Peyer's patch (tissue), 4 donors: ENCODE data around the gene ASB2. TPM values are rescaled to one million over a fixed set of nuclear protein-coding genes. Genes with fewer than 3 reads are reported as not detected.
A peak's percentile ranks its signal among the peaks of the same experiment; 100 is the strongest.

ENCODE experiments used
- DNase-seq, 3 donors: peaks; one replicate each; pipeline ENCODE4 v3.0.0-alpha.2; 2017 to 2019
- H3K27ac ChIP-seq, 4 donors: fragments of 200-600 bp; sonication (generic); one replicate each; pipeline ENCODE4 v1.5.1; 2016 to 2019
- H3K27me3 ChIP-seq, 2 donors: fragments of 200-600 bp; sonication (generic); one replicate each; pipeline ENCODE4 v1.5.1; 2019
- H3K36me3 ChIP-seq, 3 donors: fragments of 200-600 bp; sonication (generic); one replicate each; pipeline ENCODE4 v1.5.1; 2016 to 2019
- H3K4me1 ChIP-seq, 4 donors: fragments of 200-600 bp; sonication (generic); one replicate each; pipeline ENCODE4 v1.5.1; 2016 to 2019
- H3K4me3 ChIP-seq, 4 donors: fragments of 200-600 bp; sonication (generic); 1 replicate in 3 of 4; 2 replicates in 1 of 4; pipeline ENCODE4 v1.5.1; 2016 to 2019; ENCODE audit warnings: mild to moderate bottlenecking in 1 of 4
- H3K9me3 ChIP-seq, 4 donors: fragments of 200-600 bp; sonication (generic); one replicate each; pipeline ENCODE4 v1.5.1; 2016 to 2019; ENCODE audit warnings: mild to moderate bottlenecking in 1 of 4
- CTCF ChIP-seq, 6 experiments: fragments of 450-650 bp in 4 of 6; fragments of 200-600 bp in 2 of 6; sonication (generic) in 1 of 6; IDR thresholded peaks; one replicate each; pipeline ENCODE4 v1.5.1; 2017 to 2019; ENCODE audit warnings: antibody characterized with exemption in 6 of 6, mild to moderate bottlenecking in 3 of 6, moderate library complexity in 1 of 6
- POLR2A ChIP-seq, 2 donors: fragments of 450-650 bp; IDR thresholded peaks; one replicate each; pipeline ENCODE4 v1.5.1; 2017; ENCODE audit warnings: antibody characterized with exemption in 2 of 2, mild to moderate bottlenecking in 2 of 2, moderate library complexity in 2 of 2
- total RNA-seq, 4 donors: library from RNA; depleted of rRNA; stranded (reverse); fragments of >200 nt; gene quantifications; one replicate each; pipeline ENCODE4 v1.1.0, GENCODE V29; 2016

ASB2 gene
- total RNA-seq, 4 donors from 2014 or later: 3.2 to 32.2 (median 5.4) TPM

GRCh38 chr14:93945070-93945399 lies 31.3 kb downstream of the ASB2 start:
- Histone ChIP-seq H3K4me1 (peaks cover 0 to under 1% (median 0%) of the 10 kb centered on the region in 4 donors), H3K4me3 (no peak overlapping the region), H3K36me3 (peaks cover 0 to 10% (median 0%) of the 10 kb centered on the region in 3 donors), H3K9me3 (no peaks in the 10 kb centered on the region), H3K27me3 (no peaks in the 10 kb centered on the region), H3K27ac (no peak overlapping the region)
- DNase-seq: no peak
- TF ChIP-seq POLR2A (IDR thresholded peaks at IDR 0.05) (no peak), CTCF (IDR thresholded peaks at IDR 0.05) (no peak)

- peaks cover 0 to 10% (median 0%) of the 10 kb centered on the region in 3 donors for H3K36me3 ChIP-seq
- H3K27ac ChIP-seq: peak overlapping the region in 1 of 4 donors; percentile 26
- no peak for DNase-seq
- H3K4me3 ChIP-seq: no peak overlapping the region
- TF ChIP-seq CTCF (IDR thresholded peaks at IDR 0.05): no peak
- no peak for TF ChIP-seq POLR2A (IDR thresholded peaks at IDR 0.05)
- no peaks in the 10 kb centered on the region for H3K27me3 ChIP-seq
- H3K4me1 ChIP-seq: peaks cover 0 to 5% (median 0%) of the 10 kb centered on the region in 4 donors
- H3K9me3 ChIP-seq: no peaks in the 10 kb centered on the region
These were observed 31.9 kb downstream of the ASB2 start for GRCh38 chr14:93944348-93945069.

- peaks cover 0 to 10% (median 3%) of the 10 kb centered on the region in 4 donors for H3K4me1 ChIP-seq
- H3K36me3 ChIP-seq: peaks cover 0 to 10% (median 0%) of the 10 kb centered on the region in 3 donors
- H3K9me3 ChIP-seq: no peaks in the 10 kb centered on the region
- H3K27me3 ChIP-seq: no peaks in the 10 kb centered on the region
- TF ChIP-seq POLR2A (IDR thresholded peaks at IDR 0.05) (no peak), CTCF (IDR thresholded peaks at IDR 0.05) (no peak)
- no peak overlapping the region for H3K27ac ChIP-seq
- no peak overlapping the region for H3K4me3 ChIP-seq
- no peak for DNase-seq
These were observed 32.4 kb downstream of the ASB2 start for GRCh38 chr14:93943930-93944329.

GRCh38 chr14:93943052-93943451 lies 33.3 kb downstream of the ASB2 start:
- no peak overlapping the region for H3K27ac ChIP-seq
- DNase-seq: no peak
- H3K27me3 ChIP-seq: no peaks in the 10 kb centered on the region
- TF ChIP-seq POLR2A (IDR thresholded peaks at IDR 0.05) (no peak), CTCF (IDR thresholded peaks at IDR 0.05) (no peak)
- no peaks in the 10 kb centered on the region for H3K9me3 ChIP-seq
- peaks cover 0 to 10% (median 0%) of the 10 kb centered on the region in 3 donors for H3K36me3 ChIP-seq
- H3K4me1 ChIP-seq: peaks cover 0 to 13% (median 4%) of the 10 kb centered on the region in 4 donors
- H3K4me3 ChIP-seq: no peak overlapping the region

GRCh38 chr14:93941293-93941910 lies 35.0 kb downstream of the ASB2 start:
- H3K4me1 ChIP-seq: peaks cover 0 to 13% (median 4%) of the 10 kb centered on the region in 4 donors

More at GRCh38 chr14:93941293-93941910, 35.0 kb downstream of the ASB2 start:
- H3K27me3 ChIP-seq: no peaks in the 10 kb centered on the region
- peaks cover 0 to 10% (median 0%) of the 10 kb centered on the region in 3 donors for H3K36me3 ChIP-seq
- H3K27ac ChIP-seq: peak overlapping the region in 1 of 4 donors; percentile 11
- H3K9me3 ChIP-seq: no peaks in the 10 kb centered on the region
- TF ChIP-seq CTCF (IDR thresholded peaks at IDR 0.05) (no peak), POLR2A (IDR thresholded peaks at IDR 0.05) (no peak)
- H3K4me3 ChIP-seq: no peak overlapping the region
- no peak for DNase-seq
